SK-N-MC (cell line): ENCODE measurements around the gene KATNAL1.
A peak's percentile ranks its signal among the peaks of the same experiment; 100 is the strongest.

Experiments used
- DNase-seq: peaks from one replicate; pipeline ENCODE4 v3.0.0-alpha.2; 2011; ENCODE audit warnings: low read depth, low spot score
- H3K27ac ChIP-seq: fragments of 200-600 bp; sonication (generic); 2 replicates; pipeline ENCODE4 v1.5.1; 2016; ENCODE audit warnings: mixed run types
- H3K36me3 ChIP-seq: fragments of 200-600 bp; sonication (generic); 2 replicates; pipeline ENCODE4 v1.6.1; 2017; ENCODE audit warnings: antibody characterized with exemption, low read length, mixed read lengths; ENCODE audit not compliant: insufficient read depth
- H3K4me3 ChIP-seq: fragments of 200-600 bp; sonication (generic); 2 replicates; pipeline ENCODE4 v1.5.1; 2016
- H3K9ac ChIP-seq: fragments of 200-600 bp; sonication (generic); 2 replicates; pipeline ENCODE4 v1.8.0; 2017; ENCODE audit warnings: mixed run types, mixed read lengths; ENCODE audit not compliant: insufficient read length
- H3K9me3 ChIP-seq: fragments of 200-600 bp; sonication (generic); 2 replicates; pipeline ENCODE4 v1.6.1; 2017; ENCODE audit warnings: low read depth, mild to moderate bottlenecking, antibody characterized with exemption, low read length, moderate library complexity, mixed read lengths
- EZH2 ChIP-seq: fragments of 200-600 bp; sonication (generic); IDR thresholded peaks from one replicate; pipeline ENCODE4 v1.6.1; 2017; ENCODE audit warnings: antibody characterized with exemption
- FOXP2 ChIP-seq: optimal IDR thresholded peaks from 2 replicates; pipeline ENCODE3; 2011; ENCODE audit warnings: mild to moderate bottlenecking, moderate library complexity; ENCODE audit not compliant: insufficient read depth; ENCODE audit errors: extremely low read length, control extremely low read depth
- POLR2AphosphoS5 ChIP-seq: IDR thresholded peaks from 2 replicates; pipeline ENCODE4 v1.6.1; 2012; ENCODE audit warnings: mild to moderate bottlenecking, low read depth, low read length, borderline replicate concordance

KATNAL1 gene

GRCh38 chr13:30307194-30307970 is at the start of gene KATNAL1:
TSS of gene KATNAL1 (minus strand) at chr13:30307551. CDS start at chr13:30283777, 23,774 bp downstream.
- peak within 1 kb of the TSS; percentile 95 for H3K9ac ChIP-seq
- TF ChIP-seq EZH2 (no peak), POLR2AphosphoS5 (peak; percentile 67)
- no peaks in the 10 kb centered on the region for H3K36me3 ChIP-seq
- H3K27ac ChIP-seq: peak within 1 kb of the TSS; percentile 92
- no peak for DNase-seq
- peak within 1 kb of the TSS; percentile 90 for H3K4me3 ChIP-seq
- H3K9me3 ChIP-seq: no peaks in the 10 kb centered on the region

GRCh38 chr13:30355839-30356238 is 48.5 kb upstream of the KATNAL1 start:
- no peak overlapping the region for H3K4me3 ChIP-seq
- H3K9me3 ChIP-seq: no peaks in the 10 kb centered on the region
- no peaks in the 10 kb centered on the region for H3K36me3 ChIP-seq
- DNase-seq: no peak
- no peak overlapping the region for H3K9ac ChIP-seq
- TF ChIP-seq FOXP2 (no peak), POLR2AphosphoS5 (no peak)
- no peak overlapping the region for H3K27ac ChIP-seq

- H3K9me3 ChIP-seq: no peaks in the 10 kb centered on the region
- H3K4me3 ChIP-seq: no peak overlapping the region
- TF ChIP-seq POLR2AphosphoS5 (no peak), EZH2 (no peak), FOXP2 (no peak)
- H3K9ac ChIP-seq: no peak overlapping the region
- no peaks in the 10 kb centered on the region for H3K36me3 ChIP-seq
- no peak for DNase-seq
- H3K27ac ChIP-seq: no peak overlapping the region
Measured at GRCh38 chr13:30355384-30355699, 48.0 kb upstream of the KATNAL1 start.

GRCh38 chr13:30354493-30355383 is 47.4 kb upstream of the KATNAL1 start:
- H3K9ac ChIP-seq: no peak overlapping the region
- H3K36me3 ChIP-seq: no peaks in the 10 kb centered on the region
- H3K4me3 ChIP-seq: no peak overlapping the region
- H3K9me3 ChIP-seq: no peaks in the 10 kb centered on the region
- no peak for TF ChIP-seq EZH2
- TF ChIP-seq POLR2AphosphoS5: no peak
- TF ChIP-seq FOXP2: no peak
- peak overlapping the region; percentile 35; the same call in 1 of the 2 replicates for H3K27ac ChIP-seq
- DNase-seq: no peak

GRCh38 chr13:30353471-30354215 is 46.3 kb upstream of the KATNAL1 start:
- no peaks in the 10 kb centered on the region for H3K36me3 ChIP-seq
- no peak overlapping the region for H3K9ac ChIP-seq
- H3K9me3 ChIP-seq: no peaks in the 10 kb centered on the region
- TF ChIP-seq EZH2 (no peak), POLR2AphosphoS5 (no peak), FOXP2 (no peak)
- no peak overlapping the region for H3K4me3 ChIP-seq
- DNase-seq: no peak
- peak overlapping the region; percentile 8; the same call in 1 of the 2 replicates for H3K27ac ChIP-seq

- Histone ChIP-seq H3K9ac (no peak overlapping the region), H3K27ac (no peak overlapping the region), H3K4me3 (no peak overlapping the region), H3K9me3 (no peaks in the 10 kb centered on the region), H3K36me3 (no peaks in the 10 kb centered on the region)
- TF ChIP-seq POLR2AphosphoS5: no peak
- no peak for TF ChIP-seq EZH2
- TF ChIP-seq FOXP2: no peak
- DNase-seq: no peak
Measured at GRCh38 chr13:30353060-30353459, 45.7 kb upstream of the KATNAL1 start.

GRCh38 chr13:30352121-30352520 is 44.8 kb upstream of the KATNAL1 start:
- no peak overlapping the region for H3K9ac ChIP-seq
- H3K9me3 ChIP-seq: no peaks in the 10 kb centered on the region
- no peak overlapping the region for H3K27ac ChIP-seq
- no peak overlapping the region for H3K4me3 ChIP-seq
- no peak for DNase-seq
- TF ChIP-seq EZH2 (no peak), POLR2AphosphoS5 (no peak), FOXP2 (no peak)
- no peaks in the 10 kb centered on the region for H3K36me3 ChIP-seq

- no peaks in the 10 kb centered on the region for H3K9me3 ChIP-seq
- no peak overlapping the region for H3K4me3 ChIP-seq
- no peak for TF ChIP-seq POLR2AphosphoS5
- TF ChIP-seq EZH2: no peak
- no peak for TF ChIP-seq FOXP2
- H3K27ac ChIP-seq: no peak overlapping the region
- no peak overlapping the region for H3K9ac ChIP-seq
- no peaks in the 10 kb centered on the region for H3K36me3 ChIP-seq
- no peak for DNase-seq
Measured at GRCh38 chr13:30346789-30347167, 39.4 kb upstream of the KATNAL1 start.
